ENCODE data around the gene SGMS1. TPM values are rescaled to one million over a fixed set of nuclear protein-coding genes. Genes with fewer than 3 reads are reported as not detected.
A peak's percentile ranks its signal among the peaks of the same experiment; 100 is the strongest.

SGMS1 gene
- total RNA-seq, 1 donor from 2014 or later: 76.2 TPM

DNA sequence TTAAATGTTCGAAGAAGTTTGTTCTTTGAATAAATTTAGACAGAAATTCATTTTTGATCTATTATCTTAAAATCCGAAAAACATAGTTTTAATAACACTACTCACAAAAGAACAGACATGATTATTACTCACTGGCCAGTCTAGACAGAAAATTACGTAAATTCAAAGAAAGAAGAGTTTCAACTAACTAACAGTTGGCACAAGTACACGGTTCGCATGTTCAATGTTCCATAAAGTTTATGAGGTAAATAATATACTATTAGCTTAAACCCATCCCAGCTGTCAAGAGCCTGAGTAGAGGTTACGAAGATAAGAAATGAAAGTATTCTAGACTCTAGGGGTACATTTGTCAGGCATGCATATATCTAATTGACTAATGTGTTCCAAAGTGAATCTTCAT, 220.7 kb downstream of the SGMS1 start:
- no peak for DNase-seq (ENCODE audit: low read depth in 2 of 2)

DNA sequence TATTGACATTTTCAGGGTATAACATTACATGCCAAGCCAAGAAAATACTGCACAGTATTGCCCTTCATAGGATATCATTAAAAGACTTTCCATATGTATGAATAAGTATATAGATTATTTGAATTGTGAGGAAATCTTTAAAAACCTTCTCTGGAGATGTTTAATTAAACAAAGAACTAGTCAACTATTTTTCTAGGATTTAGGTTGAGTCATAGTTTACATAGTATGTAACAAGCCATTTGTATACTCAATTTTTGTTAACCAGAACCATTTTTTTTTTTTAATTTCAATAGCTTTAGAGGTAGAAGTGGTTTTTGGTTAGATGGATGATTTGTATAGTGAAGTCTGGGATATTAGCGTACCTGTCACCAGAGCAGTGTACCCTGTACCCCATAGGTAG, 221.3 kb downstream of the SGMS1 start:
- no peak for DNase-seq (ENCODE audit: low read depth in 2 of 2)

DNA sequence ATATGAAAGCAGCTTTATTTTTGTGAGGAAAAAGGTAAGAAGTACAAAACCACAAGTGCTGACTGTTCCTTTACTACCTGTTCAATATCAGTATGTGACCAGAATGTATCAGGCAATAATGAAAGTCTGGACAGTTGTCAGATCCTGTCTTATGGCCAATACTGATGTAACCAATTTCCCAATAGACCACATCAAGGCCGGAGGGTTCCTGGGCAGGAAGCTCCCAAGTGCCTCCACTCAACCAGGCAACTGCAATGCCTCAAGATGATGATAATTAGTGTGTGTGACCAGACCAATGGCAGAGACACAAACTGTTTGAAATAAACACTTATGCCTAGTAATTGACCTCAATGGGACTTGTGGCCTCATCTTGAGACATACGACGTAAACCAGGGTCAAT, 223.1 kb downstream of the SGMS1 start:
- DNase-seq (ENCODE audit: low read depth in 2 of 2): no peak

- DNase-seq (ENCODE audit: low read depth in 2 of 2): no peak
Measured at GRCh38 chr10:50398823-50399222, 224.9 kb downstream of the SGMS1 start.

DNA sequence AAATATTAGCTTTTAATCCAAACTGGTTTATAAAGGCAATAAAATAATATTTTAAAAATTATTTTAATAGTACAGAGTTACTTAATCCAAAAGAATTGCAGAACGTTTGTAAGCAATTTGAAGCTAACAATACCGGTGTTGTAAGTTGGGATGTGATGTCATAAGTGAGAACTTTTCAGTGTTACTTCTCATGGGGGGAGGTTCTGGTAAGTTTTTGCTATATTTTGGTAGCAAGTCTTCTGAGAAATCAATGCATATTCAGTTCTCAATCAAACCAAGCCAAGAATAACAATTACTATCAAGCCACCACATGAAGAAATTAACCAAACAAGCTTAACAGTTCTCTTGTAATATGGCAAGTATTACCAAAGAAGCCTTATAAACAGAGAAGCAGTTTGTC, 225.4 kb downstream of the SGMS1 start:
- peak in 1 of 2 donors; percentile 13 for DNase-seq (ENCODE audit: low read depth in 2 of 2)

GRCh38 chr10:50397312-50398140, 226.2 kb downstream of the SGMS1 start:
- DNase-seq (ENCODE audit: low read depth in 2 of 2): no peak

DNA sequence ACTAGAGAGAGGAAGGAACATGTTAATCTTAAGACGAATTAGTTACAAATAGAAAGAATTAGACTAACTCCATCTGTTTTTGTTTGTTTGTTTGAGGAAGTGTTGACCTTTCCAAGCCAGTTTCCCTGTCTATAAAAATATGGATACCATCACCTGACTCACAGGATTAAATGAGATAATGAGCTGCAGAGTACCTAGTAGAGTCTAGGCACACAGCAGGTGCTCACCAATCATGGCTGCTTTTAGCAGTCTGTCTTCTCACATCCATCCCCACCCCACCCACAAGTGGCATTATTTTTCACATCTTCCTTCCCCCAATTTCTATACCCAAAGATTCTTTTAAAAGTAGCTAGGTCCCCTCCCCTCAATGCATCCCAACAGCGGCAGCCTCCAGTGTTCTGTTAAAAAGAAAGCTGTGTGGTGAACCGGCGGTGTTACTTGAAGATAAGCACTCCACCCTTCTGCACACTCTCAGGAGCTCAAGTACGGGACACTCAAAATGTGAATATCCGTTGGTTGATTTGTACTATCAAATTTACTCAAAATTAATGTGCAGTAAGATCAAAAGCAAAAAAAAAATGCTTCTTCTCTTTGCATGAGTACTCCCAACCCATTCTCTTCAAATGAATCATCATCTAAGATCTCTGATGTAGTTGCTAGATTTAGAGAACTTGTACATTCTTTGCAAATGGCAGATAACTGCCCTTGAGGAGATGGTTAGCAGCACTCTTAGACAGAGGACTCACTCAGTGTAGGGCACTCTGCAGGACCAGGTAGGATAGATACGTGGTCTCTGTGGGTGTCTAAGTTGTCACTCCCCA, 227.1 kb downstream of the SGMS1 start:
- peak in 1 of 2 donors; percentile 34 for DNase-seq (ENCODE audit: low read depth in 2 of 2)

GRCh38 chr10:50395851-50396250, 227.9 kb downstream of the SGMS1 start:
- DNase-seq (ENCODE audit: low read depth in 2 of 2): no peak

GRCh38 chr10:50395271-50395670, 228.5 kb downstream of the SGMS1 start:
- DNase-seq (ENCODE audit: low read depth in 2 of 2): peak; percentile 20 to 28

- DNase-seq (ENCODE audit: low read depth in 2 of 2): peak; percentile 53 to 62
Measured at GRCh38 chr10:50394832-50395231, 228.9 kb downstream of the SGMS1 start.

- DNase-seq (ENCODE audit: low read depth in 2 of 2): peak; percentile 53 to 70
Measured at GRCh38 chr10:50393784-50394467, 229.8 kb downstream of the SGMS1 start.

DNA sequence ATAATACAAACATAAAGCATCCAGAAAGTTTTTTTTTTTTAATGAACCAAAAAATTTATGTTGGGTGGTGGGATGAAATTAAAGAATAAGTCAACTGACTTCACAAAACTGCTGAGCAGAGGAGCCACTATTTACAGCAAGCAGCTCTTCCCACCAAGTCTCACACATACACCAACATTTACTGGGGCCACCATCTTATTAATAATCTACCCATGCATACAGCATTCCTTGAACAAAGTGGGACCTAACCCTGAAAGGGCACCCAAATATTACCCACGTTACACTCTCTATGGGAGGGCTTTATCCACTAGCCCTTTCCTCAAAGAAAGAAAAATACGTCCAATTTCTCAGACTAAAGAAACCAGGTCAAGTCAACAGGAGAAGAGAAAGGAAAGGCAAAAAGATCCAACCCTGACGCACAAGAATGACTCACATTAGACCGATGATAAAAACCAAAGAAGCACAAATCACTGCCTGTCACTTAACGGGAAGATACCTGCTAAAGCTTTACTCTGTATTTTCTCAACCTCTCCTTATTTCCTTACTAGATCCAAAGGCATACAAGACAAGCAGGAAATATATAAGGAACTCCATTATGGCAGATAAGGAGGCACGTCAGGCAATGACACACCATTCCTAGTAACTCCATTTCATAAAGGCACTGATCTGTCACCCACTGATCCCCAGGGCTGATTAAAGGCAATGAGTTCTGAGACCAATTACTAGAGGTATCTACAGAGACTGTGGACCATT, 230.6 kb downstream of the SGMS1 start:
- DNase-seq (ENCODE audit: low read depth in 2 of 2): peak in 1 of 2 donors; percentile 75

DNA sequence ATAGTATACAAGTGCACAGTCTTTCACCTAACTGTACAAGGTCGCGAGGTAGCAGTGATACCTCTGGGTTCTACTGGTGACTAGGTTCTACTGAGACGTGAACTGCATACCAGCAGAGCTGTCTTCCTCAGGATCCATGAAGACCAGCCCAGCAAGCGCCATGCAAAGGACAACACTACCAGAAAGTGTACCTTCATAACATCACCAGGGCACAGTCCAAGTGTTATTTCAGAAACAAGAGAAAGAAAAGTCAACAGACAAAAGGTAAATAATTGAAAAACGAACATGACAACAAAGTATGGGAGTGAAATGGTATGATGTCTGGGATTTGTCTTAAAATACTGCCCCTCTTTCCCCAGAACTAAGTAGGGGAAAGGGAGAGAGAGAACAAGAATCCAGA, 231.3 kb downstream of the SGMS1 start:
- DNase-seq (ENCODE audit: low read depth in 2 of 2): no peak

DNA sequence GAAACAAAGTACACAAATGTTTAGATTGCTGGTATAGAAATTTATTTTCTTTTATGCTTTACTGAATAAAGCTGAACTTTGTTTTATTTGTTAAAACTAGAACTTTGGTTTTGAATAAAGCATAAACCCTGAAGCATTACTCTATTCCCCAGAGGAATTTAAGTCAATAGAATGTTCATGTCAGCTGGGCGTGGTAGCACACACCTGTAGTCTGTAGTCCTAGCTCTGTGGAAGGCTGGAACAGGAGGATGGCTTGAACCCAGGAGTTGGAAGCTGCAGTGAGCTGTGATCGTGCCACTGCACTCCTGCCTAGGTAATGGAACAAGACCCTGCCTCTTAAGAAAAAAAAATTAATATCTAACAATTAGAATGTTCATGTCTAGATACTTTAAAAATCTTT, 233.5 kb downstream of the SGMS1 start:
- DNase-seq (ENCODE audit: low read depth in 2 of 2): no peak

DNA sequence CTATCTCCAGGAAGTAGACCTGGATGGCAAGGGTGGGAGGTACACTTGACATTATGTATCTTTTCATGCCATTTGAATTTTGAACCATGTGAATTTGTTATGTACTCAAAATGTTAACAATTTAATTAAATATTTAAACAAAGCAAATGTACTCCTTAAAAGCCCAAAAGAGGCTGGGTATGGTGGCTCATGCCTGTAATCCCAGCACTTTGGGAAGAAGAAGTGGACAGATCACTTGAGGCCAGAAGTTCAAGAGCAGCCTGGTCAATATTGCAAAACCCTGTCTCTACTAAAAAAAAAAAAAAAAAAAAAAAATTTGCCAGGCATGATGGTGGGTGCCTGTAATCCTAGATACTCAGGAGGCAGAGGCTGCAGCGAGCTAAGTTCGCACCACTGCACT, 235.6 kb downstream of the SGMS1 start:
- no peak for DNase-seq (ENCODE audit: low read depth in 2 of 2)

GRCh38 chr10:50387732-50388073, 236.1 kb downstream of the SGMS1 start:
- DNase-seq (ENCODE audit: low read depth in 2 of 2): no peak

GRCh38 chr10:50387007-50387731, 236.6 kb downstream of the SGMS1 start:
- DNase-seq (ENCODE audit: low read depth in 2 of 2): no peak

DNA sequence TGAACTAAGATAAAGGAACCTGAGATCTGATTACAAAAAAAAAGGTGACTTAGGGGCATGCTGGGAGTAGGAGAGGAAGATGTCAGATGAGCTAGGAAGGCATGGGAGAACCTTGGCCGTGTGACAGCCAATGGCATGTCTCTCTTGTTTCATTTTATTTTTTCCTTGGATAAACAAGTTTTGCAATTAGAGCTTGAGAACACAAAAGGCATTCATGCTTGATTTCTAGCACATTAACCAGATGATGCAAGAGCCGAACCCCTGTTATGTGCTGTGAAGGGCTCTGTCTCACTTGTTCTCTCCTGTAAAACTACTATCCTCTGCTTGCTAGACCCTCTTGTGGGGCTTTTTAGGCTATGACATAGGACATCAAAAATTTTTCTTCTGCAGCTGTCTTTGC, 238.1 kb downstream of the SGMS1 start:
- no peak for DNase-seq (ENCODE audit: low read depth in 2 of 2)

DNA sequence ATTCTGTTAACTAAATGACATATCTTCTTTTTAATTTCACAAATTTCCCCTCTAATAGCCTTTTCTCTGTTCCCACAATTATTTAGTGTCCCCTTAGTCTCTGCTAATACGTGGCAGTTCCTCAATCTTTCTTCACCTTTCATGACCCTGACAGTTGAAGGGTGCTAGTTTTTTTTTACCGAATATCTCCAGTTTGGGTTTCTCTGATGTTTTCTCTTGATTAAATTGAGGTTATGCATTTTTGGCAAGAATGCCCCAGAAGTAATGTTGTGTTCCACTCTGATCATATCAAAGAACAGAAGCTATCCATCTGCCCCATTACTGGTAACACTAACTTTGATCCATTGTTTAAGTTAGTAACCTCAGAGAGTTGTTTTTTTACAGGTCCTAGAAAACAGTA, 238.9 kb downstream of the SGMS1 start:
- no peak for DNase-seq (ENCODE audit: low read depth in 2 of 2)

GRCh38 chr10:50384238-50384637, 239.5 kb downstream of the SGMS1 start:
- DNase-seq (ENCODE audit: low read depth in 2 of 2): no peak

- no peak for DNase-seq (ENCODE audit: low read depth in 2 of 2)
Measured at GRCh38 chr10:50382576-50383023, 241.2 kb downstream of the SGMS1 start.

Data from lung microvascular endothelial cell (primary cell).